ENCODE data around the gene KRTAP4-9.
"Not testable (repeated sequence)": the region's sequence is repeated elsewhere in the genome, so short reads cannot be mapped to it uniquely, and the experiment has no call there.

KRTAP4-9 gene

GRCh38 chr17:41125064-41125463, 19.9 kb downstream of the KRTAP4-9 start:
- DNase-seq (ENCODE audit: low read depth in 1 of 2, low spot score in 1 of 2) = no peak
- in situ Hi-C loops (cut with HindIII; ENCODE audit: low pct_unique_long_range_greater_than_20kb, low sequenced_read_pairs) = no loop called here
- TF ChIP-seq JUND (IDR thresholded peaks at IDR 0.05; ENCODE audit: low read depth) = no peak

- no peak for TF ChIP-seq JUND (IDR thresholded peaks at IDR 0.05; ENCODE audit: low read depth)
- in situ Hi-C loops (cut with HindIII; ENCODE audit: low pct_unique_long_range_greater_than_20kb, low sequenced_read_pairs) = no loop called here
- DNase-seq (ENCODE audit: low read depth in 1 of 2, low spot score in 1 of 2) = no peak
Measured at GRCh38 chr17:41126412-41126811, 21.2 kb downstream of the KRTAP4-9 start.

GRCh38 chr17:41127371-41127770, 22.2 kb downstream of the KRTAP4-9 start:
- DNase-seq (ENCODE audit: low read depth in 1 of 2, low spot score in 1 of 2) = no peak
- TF ChIP-seq JUND (IDR thresholded peaks at IDR 0.05; ENCODE audit: low read depth) = no peak
- in situ Hi-C loops (cut with HindIII; ENCODE audit: low pct_unique_long_range_greater_than_20kb, low sequenced_read_pairs) = no loop called here

- no peak for TF ChIP-seq JUND (IDR thresholded peaks at IDR 0.05; ENCODE audit: low read depth)
- no peak for DNase-seq (ENCODE audit: low read depth in 1 of 2, low spot score in 1 of 2)
- in situ Hi-C loops (cut with HindIII; ENCODE audit: low pct_unique_long_range_greater_than_20kb, low sequenced_read_pairs) = no loop called here
Measured at GRCh38 chr17:41131979-41132378, 26.8 kb downstream of the KRTAP4-9 start.

GRCh38 chr17:41133880-41134735, 28.9 kb downstream of the KRTAP4-9 start:
- TF ChIP-seq JUND (IDR thresholded peaks at IDR 0.05; ENCODE audit: low read depth) = no peak
- in situ Hi-C loops (cut with HindIII; ENCODE audit: low pct_unique_long_range_greater_than_20kb, low sequenced_read_pairs) = no loop called here
- no peak for DNase-seq (ENCODE audit: low read depth in 1 of 2, low spot score in 1 of 2)

- in situ Hi-C loops (cut with HindIII; ENCODE audit: low pct_unique_long_range_greater_than_20kb, low sequenced_read_pairs); DNase-seq (ENCODE audit: low read depth in 1 of 2, low spot score in 1 of 2): not testable (repeated sequence)
Measured at GRCh38 chr17:41139865-41140264, 34.7 kb downstream of the KRTAP4-9 start.

- no peak for TF ChIP-seq JUND (IDR thresholded peaks at IDR 0.05; ENCODE audit: low read depth)
- DNase-seq (ENCODE audit: low read depth in 1 of 2, low spot score in 1 of 2) = no peak
- in situ Hi-C loops (cut with HindIII; ENCODE audit: low pct_unique_long_range_greater_than_20kb, low sequenced_read_pairs) = no loop called here
Measured at GRCh38 chr17:41140360-41141131, 35.4 kb downstream of the KRTAP4-9 start, which contains the start of gene KRTAP4-6. Gene KRTAP4-6, minus strand, starts transcription at chr17:41140544. Its CDS starts 57 bp downstream, at chr17:41140487.

GRCh38 chr17:41141361-41141760, 36.2 kb downstream of the KRTAP4-9 start:
- in situ Hi-C loops (cut with HindIII; ENCODE audit: low pct_unique_long_range_greater_than_20kb, low sequenced_read_pairs) = no loop called here
- no peak for TF ChIP-seq JUND (IDR thresholded peaks at IDR 0.05; ENCODE audit: low read depth)
- DNase-seq (ENCODE audit: low read depth in 1 of 2, low spot score in 1 of 2) = no peak

GRCh38 chr17:41144846-41145245, 39.7 kb downstream of the KRTAP4-9 start:
- in situ Hi-C loops (cut with HindIII; ENCODE audit: low pct_unique_long_range_greater_than_20kb, low sequenced_read_pairs) = no loop called here
- no peak for TF ChIP-seq JUND (IDR thresholded peaks at IDR 0.05; ENCODE audit: low read depth)
- no peak for DNase-seq (ENCODE audit: low read depth in 1 of 2, low spot score in 1 of 2)

GRCh38 chr17:41145261-41145660, 40.1 kb downstream of the KRTAP4-9 start:
- no peak for DNase-seq (ENCODE audit: low read depth in 1 of 2, low spot score in 1 of 2)
- TF ChIP-seq JUND (IDR thresholded peaks at IDR 0.05; ENCODE audit: low read depth) = no peak
- in situ Hi-C loops (cut with HindIII; ENCODE audit: low pct_unique_long_range_greater_than_20kb, low sequenced_read_pairs) = no loop called here

GRCh38 chr17:41147531-41148204, 42.5 kb downstream of the KRTAP4-9 start:
- no peak for TF ChIP-seq JUND (IDR thresholded peaks at IDR 0.05; ENCODE audit: low read depth)
- no peak for DNase-seq (ENCODE audit: low read depth in 1 of 2, low spot score in 1 of 2)
- in situ Hi-C loops (cut with HindIII; ENCODE audit: low pct_unique_long_range_greater_than_20kb, low sequenced_read_pairs) = no loop called here

GRCh38 chr17:41148971-41149651, 43.9 kb downstream of the KRTAP4-9 start:
- DNase-seq (ENCODE audit: low read depth in 1 of 2, low spot score in 1 of 2); in situ Hi-C loops (cut with HindIII; ENCODE audit: low pct_unique_long_range_greater_than_20kb, low sequenced_read_pairs): not testable (repeated sequence)

Data from T47D (cell line).